GM19351 (cell line): ENCODE data around the gene MT1HL1.
"Not testable (repeated sequence)": the region's sequence is repeated elsewhere in the genome, so short reads cannot be mapped to it uniquely, and the experiment has no call there.

Source experiments
- ATAC-seq: cut with Tn5 transposase; IDR thresholded peaks from one replicate; pipeline ENCODE4 v1.9.1; 2021; ENCODE audit warnings: mild to moderate bottlenecking, moderate library complexity; ENCODE audit not compliant: unreplicated experiment

MT1HL1 gene

GRCh38 chr1:236979149-236979900 is 24.9 kb downstream of the MT1HL1 start:
- ATAC-seq, result no peak

GRCh38 chr1:236978740-236979139 is 25.5 kb downstream of the MT1HL1 start:
- ATAC-seq, result no peak

GRCh38 chr1:236975461-236975860 is 28.8 kb downstream of the MT1HL1 start:
- ATAC-seq, result no peak

- not testable (repeated sequence) for ATAC-seq
These were observed 30.2 kb downstream of the MT1HL1 start for GRCh38 chr1:236974025-236974424.

- ATAC-seq, result no peak
These were observed 37.6 kb downstream of the MT1HL1 start for GRCh38 chr1:236966636-236967035.

- ATAC-seq, result no peak
These were observed 40.3 kb downstream of the MT1HL1 start for GRCh38 chr1:236963920-236964319.

GRCh38 chr1:236959112-236959511 is 45.1 kb downstream of the MT1HL1 start:
- no peak for ATAC-seq

- ATAC-seq, result no peak
These were observed 47.0 kb downstream of the MT1HL1 start for GRCh38 chr1:236957235-236957634.
